Activated CD8-positive, alpha-beta T cell treated with anti-CD3 and anti-CD28 coated beads for 36 hours (primary cell): Measurements from ENCODE around the gene IL20. TPM values are rescaled to one million over a fixed set of nuclear protein-coding genes. Genes with fewer than 3 reads are reported as not detected.

ENCODE experiments used
- ATAC-seq: fragments of 200-7000 bp; cut with Tn5 transposase; one replicate; pipeline ENCODE4 v1.10.0; 2021; ENCODE audit warnings: mild to moderate bottlenecking, moderate library complexity
- CTCF ChIA-PET: fragments of 350-600 bp; sonication (Branson Sonifier 250); formaldehyde crosslinking; loops from one replicate; lab custom pipeline; 2021; ENCODE audit warnings: antibody characterized with exemption; lab: Charles Lee
- POLR2A ChIA-PET: fragments of 350-600 bp; sonication (Branson Sonifier 250); formaldehyde crosslinking; loops from one replicate; lab custom pipeline; 2021; ENCODE audit warnings: antibody characterized with exemption; lab: Charles Lee
- DNase-seq: peaks from one replicate; pipeline ENCODE4 v3.0.0-alpha.2; 2020
- H3K27ac Mint-ChIP-seq: one replicate; pipeline ENCODE4 v1.8.0; 2021; ENCODE audit warnings: mild to moderate bottlenecking, mixed read lengths
- H3K27me3 Mint-ChIP-seq: one replicate; pipeline ENCODE4 v1.8.0; 2021; ENCODE audit warnings: mixed read lengths
- H3K36me3 Mint-ChIP-seq: one replicate; pipeline ENCODE4 v1.8.0; 2021; ENCODE audit warnings: low read depth, mixed read lengths
- H3K4me1 Mint-ChIP-seq: one replicate; pipeline ENCODE4 v1.8.0; 2021; ENCODE audit warnings: low read depth, mixed read lengths
- H3K4me3 Mint-ChIP-seq: one replicate; pipeline ENCODE4 v1.8.0; 2021; ENCODE audit warnings: mild to moderate bottlenecking, moderate library complexity, mixed read lengths
- H3K9me3 Mint-ChIP-seq: one replicate; pipeline ENCODE4 v1.8.0; 2021; ENCODE audit warnings: mixed read lengths
- intact Hi-C: fragments of 100-400 bp; cut with micrococcal nuclease; formaldehyde crosslinking; loops from one replicate; pipeline ENCODE4 v1.10.0; 2022
- total RNA-seq, 2 experiments: library from RNA; stranded (reverse); gene quantifications; one replicate each; pipeline ENCODE4 v1.2.3, GENCODE V29; 2021
- TF ChIP-seq, protein P1 (sequence below): fragments of 200-600 bp; IDR thresholded peaks from one replicate; pipeline ENCODE4 v1.8.0; 2022; ENCODE audit warnings: antibody characterized with exemption, mild to moderate bottlenecking

The IL20 gene, protein sequence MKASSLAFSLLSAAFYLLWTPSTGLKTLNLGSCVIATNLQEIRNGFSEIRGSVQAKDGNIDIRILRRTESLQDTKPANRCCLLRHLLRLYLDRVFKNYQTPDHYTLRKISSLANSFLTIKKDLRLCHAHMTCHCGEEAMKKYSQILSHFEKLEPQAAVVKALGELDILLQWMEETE
- total RNA-seq: not detected

- Mint-ChIP-seq H3K27ac (no peak within 1 kb of the TSS), H3K27me3 (peaks cover 2% of the 10 kb centered on the region), H3K4me1 (peaks cover 12% of the 10 kb centered on the region), H3K36me3 (no peaks in the 10 kb centered on the region), H3K9me3 (no peaks in the 10 kb centered on the region), H3K4me3 (no peak within 1 kb of the TSS)
- ChIA-PET POLR2A (interaction anchor here (0.5 to 1.6 kb wide), 5 partner anchors 43 to 131 kb away, joined by 3 to 4 read pairs (median 3); no protein-coding TSS in a partner anchor), CTCF (interaction anchor here (0.7 to 6.5 kb wide), 60 partner anchors 8 to 366 kb away, joined by 3 to 100 read pairs (median 5); partner anchors contain the start of genes FCMR, IL24 and PIGR)
- peak; percentile 92 for DNase-seq
- TF ChIP-seq, protein P1, sequence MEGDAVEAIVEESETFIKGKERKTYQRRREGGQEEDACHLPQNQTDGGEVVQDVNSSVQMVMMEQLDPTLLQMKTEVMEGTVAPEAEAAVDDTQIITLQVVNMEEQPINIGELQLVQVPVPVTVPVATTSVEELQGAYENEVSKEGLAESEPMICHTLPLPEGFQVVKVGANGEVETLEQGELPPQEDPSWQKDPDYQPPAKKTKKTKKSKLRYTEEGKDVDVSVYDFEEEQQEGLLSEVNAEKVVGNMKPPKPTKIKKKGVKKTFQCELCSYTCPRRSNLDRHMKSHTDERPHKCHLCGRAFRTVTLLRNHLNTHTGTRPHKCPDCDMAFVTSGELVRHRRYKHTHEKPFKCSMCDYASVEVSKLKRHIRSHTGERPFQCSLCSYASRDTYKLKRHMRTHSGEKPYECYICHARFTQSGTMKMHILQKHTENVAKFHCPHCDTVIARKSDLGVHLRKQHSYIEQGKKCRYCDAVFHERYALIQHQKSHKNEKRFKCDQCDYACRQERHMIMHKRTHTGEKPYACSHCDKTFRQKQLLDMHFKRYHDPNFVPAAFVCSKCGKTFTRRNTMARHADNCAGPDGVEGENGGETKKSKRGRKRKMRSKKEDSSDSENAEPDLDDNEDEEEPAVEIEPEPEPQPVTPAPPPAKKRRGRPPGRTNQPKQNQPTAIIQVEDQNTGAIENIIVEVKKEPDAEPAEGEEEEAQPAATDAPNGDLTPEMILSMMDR: peak; percentile 98
- intact Hi-C loops: loop anchor here (1.0 kb wide), 1 partner anchor 47 kb away; no protein-coding TSS in a partner anchor
- peak; percentile 97 for ATAC-seq
Measured at GRCh38 chr1:206864939-206865671, at the start of gene IL20. Gene IL20, plus strand, starts transcription at chr1:206865623. Its CDS starts 230 bp downstream, at chr1:206865853.

DNA sequence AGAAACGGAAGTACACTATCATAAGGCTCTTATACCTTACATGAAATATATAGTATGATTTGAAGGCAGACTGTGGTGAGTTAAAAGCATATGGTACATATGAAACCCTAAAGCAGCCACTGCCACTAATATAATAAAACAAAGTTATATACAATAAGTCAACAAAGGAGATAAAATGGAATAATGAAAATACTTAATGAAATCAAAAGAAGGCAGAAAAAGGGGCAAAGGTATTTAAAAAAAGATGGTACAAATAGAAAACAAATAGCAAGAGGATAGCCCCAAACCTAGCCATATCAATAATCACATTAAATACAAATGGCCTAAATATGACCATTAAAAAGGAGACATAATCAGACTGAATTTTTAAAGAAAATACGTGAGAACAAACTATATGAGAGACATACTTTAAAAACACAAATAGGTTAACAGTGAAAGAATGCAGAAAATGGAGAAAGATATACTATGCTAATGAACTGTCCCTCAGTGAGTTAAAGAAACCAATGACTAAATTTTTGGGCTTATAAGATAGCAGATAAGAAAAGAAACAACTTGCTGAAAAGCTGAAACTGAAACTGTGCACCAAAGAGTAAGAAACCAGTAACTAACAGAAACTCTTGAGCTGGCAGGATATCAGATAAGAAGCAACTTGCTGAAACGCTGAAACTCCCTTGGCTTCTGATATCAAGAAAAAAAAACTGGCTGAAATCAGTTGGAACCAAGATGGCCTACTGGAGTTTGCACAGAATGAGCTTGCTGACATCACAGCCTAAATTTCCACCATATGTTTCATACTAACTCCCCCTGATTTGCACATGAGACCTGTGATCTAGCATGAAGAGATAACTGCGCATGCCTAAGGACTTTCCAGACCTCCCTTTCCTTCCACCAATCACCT is 48.8 kb upstream of the IL20 start:
- H3K4me3 Mint-ChIP-seq: peak overlapping the region; percentile 9
- H3K36me3 Mint-ChIP-seq: peaks cover 2% of the 10 kb centered on the region
- DNase-seq (peak; percentile 53), ATAC-seq (peak; percentile 93)
- H3K27me3 Mint-ChIP-seq: no peaks in the 10 kb centered on the region
- H3K27ac Mint-ChIP-seq: peak overlapping the region; percentile 87
- TF ChIP-seq, protein P1: no peak
- intact Hi-C loops: no loop called here
- POLR2A ChIA-PET: interaction anchor here (0.5 to 1.6 kb wide), 9 partner anchors 13 to 244 kb away, joined by 3 to 6 read pairs (median 3); partner anchors contain the start of gene FCMR
- peaks cover 24% of the 10 kb centered on the region for H3K4me1 Mint-ChIP-seq
- CTCF ChIA-PET: interaction anchor here (0.6 to 2.8 kb wide), 24 partner anchors 11 to 683 kb away, joined by 3 to 26 read pairs (median 4); partner anchors contain the start of genes FCMR and IL20
- peaks cover 10% of the 10 kb centered on the region for H3K9me3 Mint-ChIP-seq

GRCh38 chr1:206821493-206821892 is 43.9 kb upstream of the IL20 start:
- ATAC-seq: no peak
- no peak overlapping the region for H3K4me3 Mint-ChIP-seq
- DNase-seq: no peak
- peaks cover 20% of the 10 kb centered on the region for H3K4me1 Mint-ChIP-seq
- TF ChIP-seq, protein P1: no peak
- H3K27me3 Mint-ChIP-seq: no peaks in the 10 kb centered on the region
- H3K36me3 Mint-ChIP-seq: no peaks in the 10 kb centered on the region
- ChIA-PET CTCF (interaction anchor here (0.9 to 2.7 kb wide), 6 partner anchors 14 to 160 kb away, joined by 3 to 13 read pairs (median 5); no protein-coding TSS in a partner anchor), POLR2A (interaction anchor here (0.9 kb wide), 1 partner anchor 111 kb away, joined by 3 read pairs; no protein-coding TSS in a partner anchor)
- H3K27ac Mint-ChIP-seq: no peak overlapping the region
- H3K9me3 Mint-ChIP-seq: no peaks in the 10 kb centered on the region
- intact Hi-C loops: no loop called here

DNA sequence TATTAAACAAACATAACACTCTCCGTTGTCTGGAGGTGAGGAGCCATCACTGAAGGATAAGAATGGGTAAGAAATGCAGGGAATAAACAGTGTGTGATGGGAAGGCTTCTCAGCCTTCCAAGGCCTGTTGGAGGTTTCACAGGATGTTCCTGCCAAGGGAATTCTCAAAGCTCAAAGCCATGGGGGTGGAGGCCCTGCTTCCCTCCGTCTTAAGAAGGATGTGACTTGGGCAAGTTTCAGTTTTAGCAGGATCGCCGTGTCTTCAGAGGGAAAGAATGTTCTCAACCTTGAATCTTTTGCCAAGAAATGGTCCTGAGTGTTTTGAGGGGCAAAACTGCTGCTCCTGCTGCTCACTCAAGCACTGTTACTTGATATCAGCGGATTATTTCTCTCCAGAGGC is 41.7 kb upstream of the IL20 start:
- Mint-ChIP-seq H3K27ac (no peak overlapping the region), H3K9me3 (no peaks in the 10 kb centered on the region), H3K27me3 (no peaks in the 10 kb centered on the region), H3K4me3 (no peak overlapping the region), H3K4me1 (peaks cover 13% of the 10 kb centered on the region), H3K36me3 (no peaks in the 10 kb centered on the region)
- intact Hi-C loops: no loop called here
- POLR2A ChIA-PET: interaction anchor here (1.0 to 1.2 kb wide), 2 partner anchors 49 to 85 kb away, joined by 3 to 4 read pairs; no protein-coding TSS in a partner anchor
- DNase-seq: no peak
- CTCF ChIA-PET: interaction anchor here (1.0 kb wide), 2 partner anchors 9 to 89 kb away, joined by 3 to 4 read pairs; no protein-coding TSS in a partner anchor
- no peak for ATAC-seq
- TF ChIP-seq, protein P1: no peak
